Tibial nerve (tissue), 4 donors: Measurements from ENCODE around the gene HIP1.

Experiments
- EP300 ChIP-seq, 2 donors: sonication (generic); formaldehyde crosslinking; IDR thresholded peaks; one replicate each; pipeline ENCODE4 v1.6.1; 2017; ENCODE audit warnings: antibody characterized with exemption in 2 of 2, mild to moderate bottlenecking in 1 of 2
- POLR2A ChIP-seq, 2 donors: fragments of 450-650 bp; IDR thresholded peaks; one replicate each; pipeline ENCODE4 v1.6.1; 2017; ENCODE audit warnings: antibody characterized with exemption in 2 of 2, mild to moderate bottlenecking in 2 of 2, moderate library complexity in 2 of 2
- TF ChIP-seq, protein P1 (sequence below), 5 experiments: fragments of 200-600 bp in 3 of 5; fragments of 450-650 bp in 2 of 5; sonication (generic) in 3 of 5; IDR thresholded peaks; one replicate each; pipeline ENCODE4 v1.5.1; 2016 to 2019; ENCODE audit warnings: antibody characterized with exemption in 5 of 5, mild to moderate bottlenecking in 3 of 5, moderate library complexity in 2 of 5

DNA sequence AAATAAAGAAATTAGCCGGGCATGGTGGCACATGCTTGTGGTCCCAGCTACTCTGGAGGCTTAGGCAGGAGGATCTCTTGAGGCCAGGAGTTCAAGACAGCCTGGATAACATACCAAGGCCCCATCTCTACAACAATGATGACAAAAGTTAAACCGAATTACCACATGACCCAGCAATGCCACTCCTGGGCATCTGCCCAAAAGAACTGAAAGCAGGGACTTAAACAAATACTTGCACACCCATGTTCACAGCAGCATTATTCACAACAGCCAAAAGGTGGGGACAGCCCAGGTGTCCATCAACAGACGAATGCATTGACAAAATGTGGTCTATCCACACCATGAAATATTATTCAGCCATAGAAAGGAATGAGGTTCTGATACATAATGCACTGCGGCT lies 83.9 kb downstream of the HIP1 start:
- TF ChIP-seq, protein P1, sequence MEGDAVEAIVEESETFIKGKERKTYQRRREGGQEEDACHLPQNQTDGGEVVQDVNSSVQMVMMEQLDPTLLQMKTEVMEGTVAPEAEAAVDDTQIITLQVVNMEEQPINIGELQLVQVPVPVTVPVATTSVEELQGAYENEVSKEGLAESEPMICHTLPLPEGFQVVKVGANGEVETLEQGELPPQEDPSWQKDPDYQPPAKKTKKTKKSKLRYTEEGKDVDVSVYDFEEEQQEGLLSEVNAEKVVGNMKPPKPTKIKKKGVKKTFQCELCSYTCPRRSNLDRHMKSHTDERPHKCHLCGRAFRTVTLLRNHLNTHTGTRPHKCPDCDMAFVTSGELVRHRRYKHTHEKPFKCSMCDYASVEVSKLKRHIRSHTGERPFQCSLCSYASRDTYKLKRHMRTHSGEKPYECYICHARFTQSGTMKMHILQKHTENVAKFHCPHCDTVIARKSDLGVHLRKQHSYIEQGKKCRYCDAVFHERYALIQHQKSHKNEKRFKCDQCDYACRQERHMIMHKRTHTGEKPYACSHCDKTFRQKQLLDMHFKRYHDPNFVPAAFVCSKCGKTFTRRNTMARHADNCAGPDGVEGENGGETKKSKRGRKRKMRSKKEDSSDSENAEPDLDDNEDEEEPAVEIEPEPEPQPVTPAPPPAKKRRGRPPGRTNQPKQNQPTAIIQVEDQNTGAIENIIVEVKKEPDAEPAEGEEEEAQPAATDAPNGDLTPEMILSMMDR (IDR thresholded peaks at IDR 0.05): no peak
- no peak for TF ChIP-seq POLR2A (IDR thresholded peaks at IDR 0.05)
- no peak for TF ChIP-seq EP300 (IDR thresholded peaks at IDR 0.05)
